ENCODE results near the gene GALNT10.

- no peak for TF ChIP-seq ARNT (IDR thresholded peaks at IDR 0.05)
- no peak for TF ChIP-seq CTBP1 (IDR thresholded peaks at IDR 0.05; ENCODE audit: borderline replicate concordance)
- no peak for TF ChIP-seq NFRKB (IDR thresholded peaks at IDR 0.05)
- no peak for TF ChIP-seq BHLHE40 (IDR thresholded peaks at IDR 0.05; ENCODE audit: borderline replicate concordance)
These were observed 168.1 kb downstream of the GALNT10 start for GRCh38 chr5:154358516-154359220.
